Measurements from ENCODE around the gene IBA57. TPM values are rescaled to one million over a fixed set of nuclear protein-coding genes. Genes with fewer than 3 reads are reported as not detected.

The IBA57 gene
- total and polyA plus RNA-seq, 4 experiments from 2014 or later: 1.3 to 12.0 (median 6.9) TPM

GRCh38 chr1:228147768-228148167, 17.8 kb upstream of the IBA57 start:
- Mint-ChIP-seq H3K27ac (peak overlapping the region in 1 of 7 donors; percentile 2), H3K27me3 (no peaks in the 10 kb centered on the region), H3K4me1 (peaks cover 10 to 26% (median 16%) of the 10 kb centered on the region in 4 donors), H3K4me3 (no peak overlapping the region), H3K36me3 (peaks cover 0 to 16% of the 10 kb centered on the region in 2 donors), H3K9me3 (no peaks in the 10 kb centered on the region)
- peaks cover 40% of the 10 kb centered on the region for H3K36me3 ChIP-seq (ENCODE audit: insufficient read depth, low read length)
- H3K9me3 ChIP-seq (ENCODE audit: control insufficient read depth in 1 of 2, low read length in 2 of 2): no peaks in the 10 kb centered on the region
- peaks cover 28% of the 10 kb centered on the region for H3K4me1 ChIP-seq (ENCODE audit: insufficient read depth, low read length)
- ChIA-PET CTCF (ENCODE audit: partially characterized antibody) (no interaction called here), POLR2A (ENCODE audit: partially characterized antibody) (interaction anchor here (2.0 kb wide), 1 partner anchor 17 kb away, joined by 7 read pairs; no protein-coding TSS in a partner anchor)
- no peak overlapping the region for H3K4me3 ChIP-seq (ENCODE audit: low read length in 2 of 2)
- intact Hi-C loops (cut with micrococcal nuclease): no loop called here
- no peak overlapping the region for H3K27ac ChIP-seq (ENCODE audit: low read depth, low read length)
- DNase-seq: no peak
- H3K27me3 ChIP-seq (ENCODE audit: insufficient read depth, low read length): no peaks in the 10 kb centered on the region

- no peak overlapping the region for H3K27ac Mint-ChIP-seq
- no peaks in the 10 kb centered on the region for H3K9me3 Mint-ChIP-seq
- peaks cover 8 to 21% (median 11%) of the 10 kb centered on the region in 4 donors for H3K4me1 Mint-ChIP-seq
- no peaks in the 10 kb centered on the region for H3K9me3 ChIP-seq (ENCODE audit: control insufficient read depth in 1 of 2, low read length in 2 of 2)
- peaks cover 23% of the 10 kb centered on the region for H3K4me1 ChIP-seq (ENCODE audit: insufficient read depth, low read length)
- ChIA-PET CTCF (ENCODE audit: partially characterized antibody) (no interaction called here), POLR2A (ENCODE audit: partially characterized antibody) (interaction anchor here (2.0 kb wide), 1 partner anchor 16 kb away, joined by 7 read pairs; no protein-coding TSS in a partner anchor)
- no peaks in the 10 kb centered on the region for H3K27me3 ChIP-seq (ENCODE audit: insufficient read depth, low read length)
- no peak overlapping the region for H3K4me3 ChIP-seq (ENCODE audit: low read length in 2 of 2)
- intact Hi-C loops (cut with micrococcal nuclease): no loop called here
- DNase-seq: peak in 1 of 5 donors; percentile 22
- H3K36me3 ChIP-seq (ENCODE audit: insufficient read depth, low read length): peaks cover 38% of the 10 kb centered on the region
- no peak overlapping the region for H3K27ac ChIP-seq (ENCODE audit: low read depth, low read length)
- no peaks in the 10 kb centered on the region for H3K27me3 Mint-ChIP-seq
- no peak overlapping the region for H3K4me3 Mint-ChIP-seq
- peaks cover 0 to 15% of the 10 kb centered on the region in 2 donors for H3K36me3 Mint-ChIP-seq
Measured at GRCh38 chr1:228148196-228148861, 17.3 kb upstream of the IBA57 start.

GRCh38 chr1:228148935-228149405, 16.6 kb upstream of the IBA57 start:
- no peak for DNase-seq
- ChIA-PET CTCF (ENCODE audit: partially characterized antibody) (no interaction called here), POLR2A (ENCODE audit: partially characterized antibody) (interaction anchor here (1.3 to 2.0 kb wide), 2 partner anchors 8 to 16 kb away, joined by 5 to 7 read pairs; partner anchors contain the start of gene GUK1)
- no peaks in the 10 kb centered on the region for H3K9me3 ChIP-seq (ENCODE audit: control insufficient read depth in 1 of 2, low read length in 2 of 2)
- H3K27ac ChIP-seq (ENCODE audit: low read depth, low read length): no peak overlapping the region
- H3K27me3 Mint-ChIP-seq: no peaks in the 10 kb centered on the region
- no peaks in the 10 kb centered on the region for H3K27me3 ChIP-seq (ENCODE audit: insufficient read depth, low read length)
- no peak overlapping the region for H3K27ac Mint-ChIP-seq
- H3K36me3 Mint-ChIP-seq: peaks cover 0 to 9% of the 10 kb centered on the region in 2 donors
- peaks cover 36% of the 10 kb centered on the region for H3K36me3 ChIP-seq (ENCODE audit: insufficient read depth, low read length)
- no peak overlapping the region for H3K4me3 Mint-ChIP-seq
- no peaks in the 10 kb centered on the region for H3K9me3 Mint-ChIP-seq
- peaks cover 1 to 14% (median 5%) of the 10 kb centered on the region in 4 donors for H3K4me1 Mint-ChIP-seq
- no peak overlapping the region for H3K4me3 ChIP-seq (ENCODE audit: low read length in 2 of 2)
- peaks cover 16% of the 10 kb centered on the region for H3K4me1 ChIP-seq (ENCODE audit: insufficient read depth, low read length)
- intact Hi-C loops (cut with micrococcal nuclease): no loop called here

GRCh38 chr1:228149406-228150119, 16.0 kb upstream of the IBA57 start, which contains the start of gene GJC2:
Gene GJC2 (plus strand): TSS chr1:228149930. CDS start chr1:228157759, 7,829 bp downstream.
- H3K27ac ChIP-seq (ENCODE audit: low read depth, low read length): no peak within 1 kb of the TSS
- H3K9me3 ChIP-seq (ENCODE audit: control insufficient read depth in 1 of 2, low read length in 2 of 2): no peaks in the 10 kb centered on the region
- H3K4me1 Mint-ChIP-seq: peaks cover 0 to 9% (median 3%) of the 10 kb centered on the region in 4 donors
- H3K4me1 ChIP-seq (ENCODE audit: insufficient read depth, low read length): peaks cover 10% of the 10 kb centered on the region
- H3K36me3 ChIP-seq (ENCODE audit: insufficient read depth, low read length): peaks cover 36% of the 10 kb centered on the region
- H3K4me3 Mint-ChIP-seq: no peak within 1 kb of the TSS
- no peak within 1 kb of the TSS for H3K4me3 ChIP-seq (ENCODE audit: low read length in 2 of 2)
- ChIA-PET CTCF (ENCODE audit: partially characterized antibody) (no interaction called here), POLR2A (ENCODE audit: partially characterized antibody) (interaction anchor here (1.3 to 2.0 kb wide), 2 partner anchors 9 to 15 kb away, joined by 5 to 7 read pairs; partner anchors contain the start of gene GUK1)
- DNase-seq: peak in 1 of 5 donors; percentile 28
- peak within 1 kb of the TSS in 1 of 7 donors; percentile 35 for H3K27ac Mint-ChIP-seq
- intact Hi-C loops (cut with micrococcal nuclease): no loop called here
- H3K27me3 ChIP-seq (ENCODE audit: insufficient read depth, low read length): no peaks in the 10 kb centered on the region
- no peaks in the 10 kb centered on the region for H3K27me3 Mint-ChIP-seq
- H3K9me3 Mint-ChIP-seq: no peaks in the 10 kb centered on the region
- H3K36me3 Mint-ChIP-seq: peaks cover 0 to 8% of the 10 kb centered on the region in 2 donors

- no peak overlapping the region for H3K4me3 ChIP-seq (ENCODE audit: low read length in 2 of 2)
- H3K27me3 ChIP-seq (ENCODE audit: insufficient read depth, low read length): no peaks in the 10 kb centered on the region
- Mint-ChIP-seq H3K4me1 (peaks cover 0 to 4% (median 2%) of the 10 kb centered on the region in 4 donors), H3K36me3 (peaks cover 0 to 5% of the 10 kb centered on the region in 2 donors), H3K9me3 (no peaks in the 10 kb centered on the region), H3K27me3 (no peaks in the 10 kb centered on the region), H3K4me3 (no peak overlapping the region), H3K27ac (no peak overlapping the region)
- peaks cover 6% of the 10 kb centered on the region for H3K4me1 ChIP-seq (ENCODE audit: insufficient read depth, low read length)
- POLR2A ChIA-PET (ENCODE audit: partially characterized antibody): interaction anchor here (1.3 kb wide), 1 partner anchor 9 kb away, joined by 5 read pairs; the partner anchor contains the start of gene GUK1
- peaks cover 36% of the 10 kb centered on the region for H3K36me3 ChIP-seq (ENCODE audit: insufficient read depth, low read length)
- DNase-seq: peak in 1 of 5 donors; percentile 25
- CTCF ChIA-PET (ENCODE audit: partially characterized antibody): no interaction called here
- no peak overlapping the region for H3K27ac ChIP-seq (ENCODE audit: low read depth, low read length)
- no peaks in the 10 kb centered on the region for H3K9me3 ChIP-seq (ENCODE audit: control insufficient read depth in 1 of 2, low read length in 2 of 2)
- intact Hi-C loops (cut with micrococcal nuclease): no loop called here
Measured at GRCh38 chr1:228150120-228150460, 15.5 kb upstream of the IBA57 start.

GRCh38 chr1:228150461-228151179, 15.0 kb upstream of the IBA57 start:
- no peaks in the 10 kb centered on the region for H3K9me3 ChIP-seq (ENCODE audit: control insufficient read depth in 1 of 2, low read length in 2 of 2)
- intact Hi-C loops (cut with micrococcal nuclease): no loop called here
- Mint-ChIP-seq H3K36me3 (peaks cover 0 to 3% of the 10 kb centered on the region in 2 donors), H3K4me3 (no peak overlapping the region), H3K9me3 (no peaks in the 10 kb centered on the region), H3K27me3 (no peaks in the 10 kb centered on the region), H3K4me1 (peaks cover 0 to 4% (median 1%) of the 10 kb centered on the region in 4 donors), H3K27ac (peak overlapping the region in 1 of 7 donors; percentile 35)
- CTCF ChIA-PET (ENCODE audit: partially characterized antibody): no interaction called here
- H3K27ac ChIP-seq (ENCODE audit: low read depth, low read length): no peak overlapping the region
- H3K4me3 ChIP-seq (ENCODE audit: low read length in 2 of 2): no peak overlapping the region
- H3K27me3 ChIP-seq (ENCODE audit: insufficient read depth, low read length): no peaks in the 10 kb centered on the region
- POLR2A ChIA-PET (ENCODE audit: partially characterized antibody): interaction anchor here (2.5 kb wide), 1 partner anchor 9 kb away, joined by 20 read pairs; the partner anchor contains the start of gene GUK1
- peak in 1 of 5 donors; percentile 36 for DNase-seq
- peaks cover 32% of the 10 kb centered on the region for H3K36me3 ChIP-seq (ENCODE audit: insufficient read depth, low read length)
- H3K4me1 ChIP-seq (ENCODE audit: insufficient read depth, low read length): peaks cover under 1% of the 10 kb centered on the region
